A673 (cell line): ENCODE measurements around the gene GRID1. TPM values are rescaled to one million over a fixed set of nuclear protein-coding genes. Genes with fewer than 3 reads are reported as not detected.

Source experiments
- BruUV-seq: library from RNA; stranded (reverse); fragments of 400-500 nt; replicated peaks from 2 replicates; lab custom pipeline; 2021; lab: Mats Ljungman, UMichigan
- CTCF ChIA-PET: fragments of 300-600 bp; sonication (Branson Sonifier 250); formaldehyde crosslinking; loops from one replicate; lab custom pipeline; 2022; ENCODE audit warnings: antibody characterized with exemption; lab: Charles Lee
- POLR2A ChIA-PET: fragments of 300-600 bp; sonication (Branson Sonifier 250); formaldehyde crosslinking; loops from one replicate; lab custom pipeline; 2022; ENCODE audit warnings: antibody characterized with exemption; ENCODE audit not compliant: low non-redundant PET; lab: Charles Lee
- DNase-seq: peaks from one replicate; pipeline ENCODE4 v3.0.0-alpha.2; 2015; ENCODE audit warnings: low spot score
- H3K27ac ChIP-seq: fragments of 200-600 bp; sonication (generic); 2 replicates; pipeline ENCODE4 v1.5.1; 2016; ENCODE audit warnings: mixed run types, low read depth, mild to moderate bottlenecking, mixed read lengths, antibody characterized with exemption, low read length; ENCODE audit not compliant: poor library complexity, severe bottlenecking
- H3K27me3 ChIP-seq: fragments of 200-600 bp; sonication (generic); replicated peaks from 2 replicates; pipeline ENCODE4 v1.6.1; 2017; ENCODE audit warnings: mixed run types, low read depth, mild to moderate bottlenecking, mixed read lengths, antibody characterized with exemption, low read length; ENCODE audit not compliant: insufficient read depth, poor library complexity
- H3K36me3 ChIP-seq: fragments of 200-600 bp; sonication (generic); 2 replicates; pipeline ENCODE4 v1.6.1; 2016; ENCODE audit warnings: mixed run types, mild to moderate bottlenecking, mixed read lengths, antibody characterized with exemption, low read length; ENCODE audit not compliant: insufficient read depth, poor library complexity, severe bottlenecking
- H3K4me1 ChIP-seq: fragments of 200-600 bp; sonication (generic); 2 replicates; pipeline ENCODE4 v1.6.1; 2017; ENCODE audit warnings: mixed run types, mild to moderate bottlenecking, mixed read lengths, antibody characterized with exemption, low read length; ENCODE audit not compliant: insufficient read depth, poor library complexity, severe bottlenecking
- H3K4me3 ChIP-seq: fragments of 200-600 bp; sonication (generic); 2 replicates; pipeline ENCODE4 v1.5.1; 2016; ENCODE audit warnings: low read depth, mixed run types, mild to moderate bottlenecking, mixed read lengths, low read length; ENCODE audit not compliant: poor library complexity, severe bottlenecking
- H3K9me3 ChIP-seq: fragments of 200-600 bp; sonication (generic); 2 replicates; pipeline ENCODE4 v1.6.1; 2016; ENCODE audit warnings: mixed run types, low read depth, mild to moderate bottlenecking, mixed read lengths, antibody characterized with exemption, low read length; ENCODE audit not compliant: poor library complexity, severe bottlenecking
- CTCF ChIP-seq: fragments of 300-800, 200-600 bp; sonication (generic); conservative IDR thresholded peaks from 2 replicates; pipeline ENCODE4 v1.5.1; 2017; ENCODE audit warnings: low read depth, mild to moderate bottlenecking, antibody characterized with exemption, low read length, moderate library complexity, mixed read lengths
- EZH2 ChIP-seq: fragments of 200-600 bp; sonication (generic); IDR thresholded peaks from 2 replicates; pipeline ENCODE4 v1.6.1; 2017; ENCODE audit warnings: borderline replicate concordance, low read depth, mild to moderate bottlenecking, mixed read lengths, antibody characterized with exemption, low read length; ENCODE audit not compliant: poor library complexity, severe bottlenecking
- intact Hi-C: fragments of 100-400 bp; cut with micrococcal nuclease; formaldehyde crosslinking; loops from one replicate; pipeline ENCODE4 v1.10.0; 2022; ENCODE audit not compliant: unreplicated experiment
- total RNA-seq: library from RNA; stranded (reverse); gene quantifications from 2 replicates; pipeline ENCODE4 v1.2.3, GENCODE V29; 2021

Gene GRID1
- total RNA-seq, 1 experiment from 2014 or later: not detected

- no peak for TF ChIP-seq EZH2
- TF ChIP-seq CTCF: no peak
- intact Hi-C loops: no loop called here
- Histone ChIP-seq H3K36me3 (no peaks in the 10 kb centered on the region), H3K4me1 (no peaks in the 10 kb centered on the region), H3K27me3 (no peaks in the 10 kb centered on the region), H3K4me3 (no peak overlapping the region), H3K27ac (no peak overlapping the region), H3K9me3 (no peaks in the 10 kb centered on the region)
- ChIA-PET CTCF (no interaction called here), POLR2A (interaction anchor here (0.5 kb wide), 1 partner anchor 1871 kb away, joined by 3 read pairs; no protein-coding TSS in a partner anchor)
- DNase-seq: no peak
- no TSS peak for BruUV-seq
Observed at GRCh38 chr10:86113983-86114382, 252.6 kb downstream of the GRID1 start.

DNA sequence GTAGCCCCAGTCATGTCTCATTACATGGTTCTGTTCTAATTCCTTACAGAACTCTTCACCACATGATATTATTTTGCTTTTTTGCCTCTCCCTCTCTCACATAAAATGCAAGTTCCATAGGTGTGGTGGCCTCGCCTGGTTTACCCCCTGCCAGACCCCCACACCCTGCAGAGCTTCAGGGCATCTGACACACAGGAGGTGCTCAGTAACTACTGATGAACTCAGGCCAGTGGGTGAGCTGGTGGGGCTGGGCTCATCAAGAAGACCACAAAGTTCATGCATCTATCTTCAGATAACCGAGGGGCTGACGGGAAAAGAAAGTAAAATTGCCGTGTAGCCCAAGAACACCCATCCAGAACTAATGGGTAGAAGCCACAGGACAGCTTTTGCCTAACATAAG is 253.1 kb downstream of the GRID1 start:
- Histone ChIP-seq H3K27ac (no peak overlapping the region), H3K9me3 (no peaks in the 10 kb centered on the region), H3K36me3 (no peaks in the 10 kb centered on the region), H3K27me3 (no peaks in the 10 kb centered on the region), H3K4me3 (no peak overlapping the region), H3K4me1 (no peaks in the 10 kb centered on the region)
- CTCF ChIA-PET: no interaction called here
- no peak for TF ChIP-seq EZH2
- no peak for TF ChIP-seq CTCF
- intact Hi-C loops: no loop called here
- no TSS peak for BruUV-seq
- DNase-seq: no peak
- POLR2A ChIA-PET: interaction anchor here (0.5 kb wide), 1 partner anchor 1872 kb away, joined by 3 read pairs; no protein-coding TSS in a partner anchor

- CTCF ChIA-PET: no interaction called here
- Histone ChIP-seq H3K27ac (no peak overlapping the region), H3K4me3 (no peak overlapping the region), H3K9me3 (no peaks in the 10 kb centered on the region), H3K36me3 (no peaks in the 10 kb centered on the region), H3K4me1 (no peaks in the 10 kb centered on the region), H3K27me3 (no peaks in the 10 kb centered on the region)
- POLR2A ChIA-PET: no interaction called here
- DNase-seq: no peak
- no TSS peak for BruUV-seq
- TF ChIP-seq CTCF (no peak), EZH2 (no peak)
- intact Hi-C loops: no loop called here
Observed at GRCh38 chr10:86113044-86113443, 253.6 kb downstream of the GRID1 start.
